Right lobe of liver (tissue), 6 donors: ENCODE results near the gene FRMD4B. TPM values are rescaled to one million over a fixed set of nuclear protein-coding genes. Genes with fewer than 3 reads are reported as not detected.

Experiments used
- ATAC-seq, 4 donors: fragments of 200-7000 bp; cut with Tn5 transposase; one replicate each; pipeline ENCODE4 v1.9.1; 2020; ENCODE audit warnings: mild to moderate bottlenecking in 4 of 4, moderate library complexity in 4 of 4
- DNase-seq, 3 donors: peaks; one replicate each; pipeline ENCODE4 v3.0.0-alpha.2; 2020
- H3K27ac ChIP-seq, 3 donors: fragments of 200-600 bp; one replicate each; pipeline ENCODE4 v1.8.0; 2022
- H3K27me3 ChIP-seq, 2 donors: fragments of 200-600 bp; one replicate each; pipeline ENCODE4 v1.8.0; 2022
- H3K36me3 ChIP-seq, 4 donors: fragments of 200-600 bp; sonication (generic) in 1 of 4; one replicate each; pipeline versions ENCODE4 v1.5.1 to v1.8.0; 2017 to 2022; ENCODE audit warnings: control low read depth in 1 of 4
- H3K4me1 ChIP-seq, 4 donors: fragments of 200-600 bp; sonication (generic) in 1 of 4; one replicate each; pipeline versions ENCODE4 v1.5.1 to v1.8.0; 2017 to 2022; ENCODE audit warnings: control low read depth in 1 of 4
- H3K4me3 ChIP-seq, 3 donors: fragments of 200-600 bp; one replicate each; pipeline ENCODE4 v1.8.0; 2022
- H3K9me3 ChIP-seq, 4 donors: fragments of 200-600 bp; sonication (generic) in 1 of 4; one replicate each; pipeline versions ENCODE4 v1.5.1 to v1.8.0; 2017 to 2022; ENCODE audit warnings: control low read depth in 1 of 4
- POLR2A ChIP-seq: fragments of 450-650 bp; IDR thresholded peaks from one replicate; pipeline ENCODE4 v1.6.1; 2017; ENCODE audit warnings: antibody characterized with exemption, mild to moderate bottlenecking
- WGBS: methylation state at CpG from one replicate; pipeline ENCODE4 v1.1.6; 2018; ENCODE audit warnings: low coverage, low lambda C conversion rate; ENCODE audit not compliant: insufficient coverage; ENCODE audit errors: missing lambda C conversion rate; 5-methylcytosine and 5-hydroxymethylcytosine counted together
- intact Hi-C, 2 donors: fragments of 100-400 bp; cut with DNase I; formaldehyde crosslinking; loops; one replicate each; pipeline versions ENCODE4 v1.11.2 to v1.14.1; 2022
- total RNA-seq, 6 experiments: library from RNA; depleted of rRNA in 2 of 6; stranded (reverse); fragments of >200 nt in 2 of 6; fragmentation: NEBNext Ultra II Directional in 3 of 6; extraction: Animal tissue kit (Norgen Biotek cat#: 25700) in 3 of 6; gene quantifications; one replicate each; pipeline versions ENCODE4 v1.1.0 to v1.2.4, GENCODE V29; 2016 to 2023
- TF ChIP-seq, protein P1 (sequence below), 4 donors: fragments of 200-600 bp in 3 of 4; fragments of 450-650 bp in 1 of 4; IDR thresholded peaks; one replicate each; pipeline versions ENCODE4 v1.5.1 to v1.8.0; 2016 to 2022; ENCODE audit warnings: antibody characterized with exemption in 4 of 4, mild to moderate bottlenecking in 2 of 4
- donor health status: DM: no; HTN: yes; CAD: no.
- donor health status: DM: no; HTN: no; CAD: no.
- donor health status: DM: no; HTN: no; CAD: no.
- donor health status: DM: no; HTN: yes; CAD: no.
- donor health status: DM: no; HTN: yes; CAD: no.

FRMD4B gene
- total RNA-seq, 6 experiments from 2014 or later: 9.2 to 21.0 (median 12.3) TPM

- TF ChIP-seq, protein P1, sequence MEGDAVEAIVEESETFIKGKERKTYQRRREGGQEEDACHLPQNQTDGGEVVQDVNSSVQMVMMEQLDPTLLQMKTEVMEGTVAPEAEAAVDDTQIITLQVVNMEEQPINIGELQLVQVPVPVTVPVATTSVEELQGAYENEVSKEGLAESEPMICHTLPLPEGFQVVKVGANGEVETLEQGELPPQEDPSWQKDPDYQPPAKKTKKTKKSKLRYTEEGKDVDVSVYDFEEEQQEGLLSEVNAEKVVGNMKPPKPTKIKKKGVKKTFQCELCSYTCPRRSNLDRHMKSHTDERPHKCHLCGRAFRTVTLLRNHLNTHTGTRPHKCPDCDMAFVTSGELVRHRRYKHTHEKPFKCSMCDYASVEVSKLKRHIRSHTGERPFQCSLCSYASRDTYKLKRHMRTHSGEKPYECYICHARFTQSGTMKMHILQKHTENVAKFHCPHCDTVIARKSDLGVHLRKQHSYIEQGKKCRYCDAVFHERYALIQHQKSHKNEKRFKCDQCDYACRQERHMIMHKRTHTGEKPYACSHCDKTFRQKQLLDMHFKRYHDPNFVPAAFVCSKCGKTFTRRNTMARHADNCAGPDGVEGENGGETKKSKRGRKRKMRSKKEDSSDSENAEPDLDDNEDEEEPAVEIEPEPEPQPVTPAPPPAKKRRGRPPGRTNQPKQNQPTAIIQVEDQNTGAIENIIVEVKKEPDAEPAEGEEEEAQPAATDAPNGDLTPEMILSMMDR (IDR thresholded peaks at IDR 0.05): no peak
- no peak for TF ChIP-seq POLR2A
- peak overlapping the region; percentile 6 to 66 (median 10) for H3K27ac ChIP-seq
- 43% methylated on average over 5 of the region's 7 CpGs for WGBS
Measured at GRCh38 chr3:69246612-69247011, 139.3 kb downstream of the FRMD4B start.

DNA sequence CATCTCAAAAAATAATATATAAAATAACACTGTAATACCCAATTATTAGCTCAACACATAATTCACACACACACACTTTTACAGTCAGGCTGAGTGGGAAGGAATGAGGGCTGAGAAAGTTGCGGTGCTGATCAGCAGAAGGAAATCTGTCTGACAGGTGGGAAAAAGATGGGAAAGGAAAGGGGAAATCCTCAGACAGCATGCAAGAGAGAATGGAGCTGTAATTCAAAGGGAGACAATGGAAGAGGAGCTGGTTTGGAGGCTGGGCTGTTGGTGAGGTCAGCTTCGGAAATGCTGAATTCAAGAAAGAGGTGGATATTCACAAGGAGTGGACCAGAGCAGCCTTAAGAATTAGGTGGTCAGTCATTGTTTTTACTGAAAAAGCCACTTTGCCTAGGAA lies 141.8 kb downstream of the FRMD4B start:
- 90% methylated on average over 2 of the region's 2 CpGs for WGBS
- Histone ChIP-seq H3K27me3 (no peaks in the 10 kb centered on the region), H3K4me3 (no peak overlapping the region), H3K27ac (no peak overlapping the region), H3K36me3 (no peaks in the 10 kb centered on the region), H3K9me3 (no peaks in the 10 kb centered on the region), H3K4me1 (peaks cover 0 to 54% (median 3%) of the 10 kb centered on the region in 4 donors)
- TF ChIP-seq, protein P1 (IDR thresholded peaks at IDR 0.05): no peak
- TF ChIP-seq POLR2A: no peak
- intact Hi-C loops: no loop called here
- ATAC-seq (no peak), DNase-seq (no peak)

More at GRCh38 chr3:69246612-69247011, 139.3 kb downstream of the FRMD4B start:
- no peaks in the 10 kb centered on the region for H3K27me3 ChIP-seq
- no peaks in the 10 kb centered on the region for H3K36me3 ChIP-seq
- no peak overlapping the region for H3K4me3 ChIP-seq
- ATAC-seq (peak; percentile 48 to 73 (median 62)), DNase-seq (peak; percentile 37 to 81 (median 69))
- H3K9me3 ChIP-seq: no peaks in the 10 kb centered on the region
- intact Hi-C loops: no loop called here
- peaks cover 0 to 51% (median 4%) of the 10 kb centered on the region in 4 donors for H3K4me1 ChIP-seq

GRCh38 chr3:69241769-69242168 lies 144.1 kb downstream of the FRMD4B start:
- intact Hi-C loops: no loop called here
- DNase-seq (no peak), ATAC-seq (peak in 2 of 4 donors; percentile 7 to 29)
- Histone ChIP-seq H3K4me3 (no peak overlapping the region), H3K4me1 (peaks cover 0 to 39% (median 0%) of the 10 kb centered on the region in 4 donors), H3K9me3 (no peaks in the 10 kb centered on the region), H3K27ac (peak overlapping the region in 1 of 3 donors; percentile 49), H3K36me3 (no peaks in the 10 kb centered on the region), H3K27me3 (no peaks in the 10 kb centered on the region)
- TF ChIP-seq, protein P1 (IDR thresholded peaks at IDR 0.05): no peak
- no peak for TF ChIP-seq POLR2A
- 51% methylated on average over 4 of the region's 4 CpGs for WGBS

- TF ChIP-seq, protein P1 (IDR thresholded peaks at IDR 0.05): no peak
- no peak for TF ChIP-seq POLR2A
- DNase-seq: no peak
Measured at GRCh38 chr3:69240651-69241568, 145.0 kb downstream of the FRMD4B start.

More at GRCh38 chr3:69240651-69241568, 145.0 kb downstream of the FRMD4B start:
- Histone ChIP-seq H3K27ac (peak overlapping the region in 1 of 3 donors; percentile 49), H3K27me3 (no peaks in the 10 kb centered on the region), H3K4me3 (no peak overlapping the region), H3K9me3 (no peaks in the 10 kb centered on the region), H3K36me3 (no peaks in the 10 kb centered on the region), H3K4me1 (peaks cover 0 to 30% (median 0%) of the 10 kb centered on the region in 4 donors)
- 57% methylated on average over 9 of the region's 10 CpGs for WGBS
- peak; percentile 51 to 65 (median 55) for ATAC-seq
- intact Hi-C loops: no loop called here
